HepG2 (cell line): ENCODE measurements around the gene RAB17. TPM values are rescaled to one million over a fixed set of nuclear protein-coding genes. Genes with fewer than 3 reads are reported as not detected.
A peak's percentile ranks its signal among the peaks of the same experiment; 100 is the strongest.

ENCODE experiments used
- ARHGAP35 ChIP-seq: sonication (generic); formaldehyde crosslinking; IDR thresholded peaks from 2 replicates; pipeline ENCODE4 v1.9.0; 2022; ENCODE audit warnings: mild to moderate bottlenecking, inconsistent platforms, moderate library complexity, missing genetic modification reagents, borderline replicate concordance
- ARNT2 ChIP-seq: sonication (generic); formaldehyde crosslinking; IDR thresholded peaks from 2 replicates; pipeline ENCODE4 v1.8.0; 2022; ENCODE audit warnings: mild to moderate bottlenecking, low read depth, missing genetic modification reagents, moderate library complexity
- ETS1 ChIP-seq: sonication (generic); formaldehyde crosslinking; IDR thresholded peaks from 2 replicates; pipeline ENCODE4 v1.4.0; 2020; ENCODE audit warnings: missing genetic modification reagents
- FOXP1 ChIP-seq, 2 experiments: fragments of 450-650 bp in 1 of 2; IDR thresholded peaks; 2 replicates each; pipeline ENCODE4 v1.6.1; 2017 to 2018; ENCODE audit warnings: antibody characterized with exemption in 1 of 2
- ISX ChIP-seq: sonication (generic); formaldehyde crosslinking; conservative IDR thresholded peaks from 2 replicates; pipeline ENCODE4 v1.5.0; 2020; ENCODE audit warnings: missing genetic modification reagents
- JARID2 ChIP-seq: sonication (generic); formaldehyde crosslinking; IDR thresholded peaks from 2 replicates; pipeline ENCODE4 v1.8.1; 2023; ENCODE audit warnings: missing genetic modification reagents, inconsistent platforms; ENCODE audit not compliant: insufficient replicate concordance
- NKX3-1 ChIP-seq: sonication (generic); formaldehyde crosslinking; IDR thresholded peaks from 2 replicates; pipeline ENCODE4 v1.5.0; 2020; ENCODE audit warnings: missing genetic modification reagents
- POGK ChIP-seq: sonication (generic); formaldehyde crosslinking; conservative IDR thresholded peaks from 2 replicates; pipeline ENCODE4 v1.8.0; 2022; ENCODE audit warnings: mild to moderate bottlenecking, moderate library complexity, missing genetic modification reagents
- RFX1 ChIP-seq: fragments of 450-650 bp; IDR thresholded peaks from 2 replicates; pipeline ENCODE4 v1.6.1; 2017
- SRSF1 ChIP-seq: fragments of 200-400 bp; formaldehyde crosslinking; optimal IDR thresholded peaks from 2 replicates; pipeline ENCODE3; 2017; ENCODE audit warnings: mild to moderate bottlenecking, low read depth, low read length, moderate library complexity
- STAT6 ChIP-seq: sonication (generic); formaldehyde crosslinking; IDR thresholded peaks from 2 replicates; pipeline ENCODE4 v1.4.0; 2020; ENCODE audit warnings: missing genetic modification reagents, mild to moderate bottlenecking, borderline replicate concordance
- TAF1 ChIP-seq: sonication (generic); formaldehyde crosslinking; IDR thresholded peaks from 2 replicates; pipeline ENCODE4 v1.4.0; 2020; ENCODE audit warnings: missing genetic modification reagents
- ZEB1 ChIP-seq: IDR thresholded peaks from 2 replicates; pipeline ENCODE4 v1.6.1; 2012; ENCODE audit warnings: mild to moderate bottlenecking, low read depth, inconsistent platforms; ENCODE audit not compliant: insufficient replicate concordance
- ZNF276 ChIP-seq: sonication (generic); formaldehyde crosslinking; IDR thresholded peaks from 2 replicates; pipeline ENCODE4 v1.4.0; 2020; ENCODE audit warnings: mild to moderate bottlenecking, low read depth, missing genetic modification reagents
- ZNF317 ChIP-seq: sonication (generic); formaldehyde crosslinking; IDR thresholded peaks from 2 replicates; pipeline ENCODE4 v1.5.0; 2020; ENCODE audit warnings: mild to moderate bottlenecking, missing genetic modification reagents
- ZNF367 ChIP-seq: sonication (generic); formaldehyde crosslinking; IDR thresholded peaks from 2 replicates; pipeline ENCODE4 v1.4.0; 2020; ENCODE audit warnings: missing genetic modification reagents, borderline replicate concordance
- ZNF446 ChIP-seq: sonication (generic); formaldehyde crosslinking; IDR thresholded peaks from 2 replicates; pipeline ENCODE4 v1.5.0; 2020; ENCODE audit warnings: mild to moderate bottlenecking, missing genetic modification reagents
- ZNF460 ChIP-seq: sonication (generic); formaldehyde crosslinking; IDR thresholded peaks from 2 replicates; pipeline ENCODE4 v1.5.1; 2020; ENCODE audit warnings: missing genetic modification reagents, mild to moderate bottlenecking, borderline replicate concordance
- ZNF513 ChIP-seq: sonication (generic); formaldehyde crosslinking; conservative IDR thresholded peaks from 2 replicates; pipeline ENCODE4 v1.5.0; 2020; ENCODE audit warnings: missing genetic modification reagents
- ZNF615 ChIP-seq: sonication (generic); formaldehyde crosslinking; IDR thresholded peaks from 2 replicates; pipeline ENCODE4 v1.5.0; 2020; ENCODE audit warnings: mild to moderate bottlenecking, missing genetic modification reagents, borderline replicate concordance
- ZNF644 ChIP-seq: IDR thresholded peaks from 2 replicates; pipeline ENCODE4 v1.6.1; 2016; ENCODE audit warnings: low read depth
- ZNF749 ChIP-seq: sonication (generic); formaldehyde crosslinking; IDR thresholded peaks from 2 replicates; pipeline ENCODE4 v1.8.0; 2022; ENCODE audit warnings: mild to moderate bottlenecking, missing genetic modification reagents, moderate library complexity, borderline replicate concordance
- polyA plus RNA-seq, 8 experiments: library from polyadenylated mRNA; depleted of rRNA in 3 of 8; stranded (reverse) in 7 of 8; unstranded in 1 of 8; fragments of >200 nt; fragmentation: Illumina TruSeq in 4 of 8; extraction: Trizol in 4 of 8; gene quantifications; 2 replicates each; pipeline versions ENCODE4 v1.2.1 to v1.2.3, GENCODE V29; 2011 to 2016; ENCODE audit warnings: low read depth in 4 of 8, missing spikeins in 1 of 8, mixed read lengths in 1 of 8; ENCODE audit not compliant: insufficient read depth in 1 of 8
- total RNA-seq, 5 experiments: library from RNA; depleted of rRNA; stranded (reverse); fragments of >200 nt; fragmentation: Illumina TruSeq; extraction: Trizol; gene quantifications; 2 replicates each; pipeline ENCODE4 v1.2.3, GENCODE V29; 2016; ENCODE audit warnings: low read depth in 1 of 5

The RAB17 gene
- total and polyA plus RNA-seq, 2 of the 13 experiments (the other 11 are each of a cell fraction or from before 2014, with no cell fraction given), result 68.0 to 124 TPM

- no peak for TF ChIP-seq SRSF1
- TF ChIP-seq ARNT2 (CRISPR knock-in tag), result no peak
- TF ChIP-seq ZNF460 (CRISPR knock-in tag), result no peak
- TF ChIP-seq JARID2 (CRISPR knock-in tag), result no peak
- TF ChIP-seq ZNF644 (CRISPR knock-in tag), result no peak
- no peak for TF ChIP-seq TAF1 (CRISPR knock-in tag)
- TF ChIP-seq NKX3-1 (CRISPR knock-in tag), result 0 out of 2 replicates have a peak, but pooled peaks have one; percentile 33
- TF ChIP-seq ZNF749, result no peak
- TF ChIP-seq ZNF446, result no peak
- no peak for TF ChIP-seq ZNF276 (CRISPR knock-in tag)
- no peak for TF ChIP-seq RFX1
- TF ChIP-seq POGK (CRISPR knock-in tag), result no peak
- TF ChIP-seq ISX (CRISPR knock-in tag), result no peak
- no peak for TF ChIP-seq FOXP1 (IDR thresholded peaks at IDR 0.05)
- TF ChIP-seq FOXP1 (CRISPR knock-in tag; IDR thresholded peaks at IDR 0.05), result peak; percentile 15; the same call in 1 of the 2 replicates
- no peak for TF ChIP-seq ZNF615 (CRISPR knock-in tag)
- TF ChIP-seq ZNF367 (CRISPR knock-in tag), result no peak
- no peak for TF ChIP-seq ZNF513 (CRISPR knock-in tag)
- no peak for TF ChIP-seq ETS1 (CRISPR knock-in tag)
- no peak; the same call in 1 of the 2 replicates for TF ChIP-seq ZNF317 (CRISPR knock-in tag)
- no peak for TF ChIP-seq ARHGAP35
- no peak; the same call in 1 of the 2 replicates for TF ChIP-seq STAT6 (CRISPR knock-in tag)
- TF ChIP-seq ZEB1, result no peak
Observed at GRCh38 chr2:237594514-237594871, 4.0 kb upstream of the RAB17 start (continued).
